ENCODE results near the gene SLC26A4. TPM values are rescaled to one million over a fixed set of nuclear protein-coding genes. Genes with fewer than 3 reads are reported as not detected.

The SLC26A4 gene
- total RNA-seq, 4 donors from 2014 or later: 0.39 to 0.66 (median 0.51) TPM

DNA sequence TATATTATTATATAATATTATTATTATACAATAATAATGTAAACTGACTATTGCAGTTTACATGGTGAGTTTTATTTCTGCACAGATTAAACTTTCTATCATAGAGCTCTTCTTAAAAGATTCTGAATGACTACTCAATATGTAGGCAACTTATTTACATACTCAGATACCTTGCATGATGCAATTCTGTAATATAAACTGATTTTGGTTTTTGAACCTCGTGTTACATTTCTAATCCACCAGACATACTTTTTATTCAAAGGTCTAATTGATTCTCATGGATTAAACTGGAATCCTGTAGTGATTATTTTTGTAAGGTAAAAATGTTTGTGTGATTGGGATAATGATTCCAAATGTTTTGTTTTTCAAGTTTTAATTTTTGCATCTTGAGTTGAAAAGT is 19.9 kb downstream of the SLC26A4 start:
- DNase-seq (ENCODE audit: low spot score in 2 of 2): no peak
- H3K36me3 ChIP-seq: no peaks in the 10 kb centered on the region
- H3K4me3 ChIP-seq: no peak overlapping the region
- no peaks in the 10 kb centered on the region for H3K9me3 ChIP-seq
- no peaks in the 10 kb centered on the region for H3K4me1 ChIP-seq
- H3K27me3 ChIP-seq: no peaks in the 10 kb centered on the region
- no peak overlapping the region for H3K27ac ChIP-seq
- TF ChIP-seq, protein P1, sequence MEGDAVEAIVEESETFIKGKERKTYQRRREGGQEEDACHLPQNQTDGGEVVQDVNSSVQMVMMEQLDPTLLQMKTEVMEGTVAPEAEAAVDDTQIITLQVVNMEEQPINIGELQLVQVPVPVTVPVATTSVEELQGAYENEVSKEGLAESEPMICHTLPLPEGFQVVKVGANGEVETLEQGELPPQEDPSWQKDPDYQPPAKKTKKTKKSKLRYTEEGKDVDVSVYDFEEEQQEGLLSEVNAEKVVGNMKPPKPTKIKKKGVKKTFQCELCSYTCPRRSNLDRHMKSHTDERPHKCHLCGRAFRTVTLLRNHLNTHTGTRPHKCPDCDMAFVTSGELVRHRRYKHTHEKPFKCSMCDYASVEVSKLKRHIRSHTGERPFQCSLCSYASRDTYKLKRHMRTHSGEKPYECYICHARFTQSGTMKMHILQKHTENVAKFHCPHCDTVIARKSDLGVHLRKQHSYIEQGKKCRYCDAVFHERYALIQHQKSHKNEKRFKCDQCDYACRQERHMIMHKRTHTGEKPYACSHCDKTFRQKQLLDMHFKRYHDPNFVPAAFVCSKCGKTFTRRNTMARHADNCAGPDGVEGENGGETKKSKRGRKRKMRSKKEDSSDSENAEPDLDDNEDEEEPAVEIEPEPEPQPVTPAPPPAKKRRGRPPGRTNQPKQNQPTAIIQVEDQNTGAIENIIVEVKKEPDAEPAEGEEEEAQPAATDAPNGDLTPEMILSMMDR (IDR thresholded peaks at IDR 0.05): no peak
- no peak for TF ChIP-seq EP300 (IDR thresholded peaks at IDR 0.05)
- no peak for TF ChIP-seq POLR2A (IDR thresholded peaks at IDR 0.05)
- 84 to 87% methylated on average over 1 of the region's 1 CpG for whole genome bisulfite sequencing, 2 donors

DNA sequence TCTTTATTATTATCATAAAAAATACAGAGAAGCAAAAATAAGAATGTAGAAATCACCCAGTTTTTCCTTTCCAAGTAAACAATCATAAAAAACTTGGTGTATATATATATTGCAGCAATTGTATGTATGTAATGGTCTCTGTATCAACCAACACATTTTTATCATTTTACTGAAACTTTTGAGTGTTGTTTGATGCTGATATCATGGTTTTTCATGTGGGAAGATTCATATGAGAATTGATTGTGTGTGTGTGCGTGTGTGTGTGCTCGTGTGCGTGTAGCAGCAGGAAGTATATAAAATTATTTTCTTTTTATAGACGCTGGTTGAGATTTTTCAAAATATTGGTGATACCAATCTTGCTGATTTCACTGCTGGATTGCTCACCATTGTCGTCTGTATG is 22.3 kb downstream of the SLC26A4 start:
- no peak overlapping the region for H3K4me3 ChIP-seq
- no peak for TF ChIP-seq POLR2A (IDR thresholded peaks at IDR 0.05)
- no peak for TF ChIP-seq EP300 (IDR thresholded peaks at IDR 0.05)
- TF ChIP-seq, protein P1 (IDR thresholded peaks at IDR 0.05): no peak
- no peaks in the 10 kb centered on the region for H3K4me1 ChIP-seq
- no peaks in the 10 kb centered on the region for H3K9me3 ChIP-seq
- no peak overlapping the region for H3K27ac ChIP-seq
- no peaks in the 10 kb centered on the region for H3K27me3 ChIP-seq
- WGBS, 2 donors: 85 to 91% methylated on average over 5 of the region's 5 CpGs
- no peaks in the 10 kb centered on the region for H3K36me3 ChIP-seq
- no peak for DNase-seq (ENCODE audit: low spot score in 2 of 2)

DNA sequence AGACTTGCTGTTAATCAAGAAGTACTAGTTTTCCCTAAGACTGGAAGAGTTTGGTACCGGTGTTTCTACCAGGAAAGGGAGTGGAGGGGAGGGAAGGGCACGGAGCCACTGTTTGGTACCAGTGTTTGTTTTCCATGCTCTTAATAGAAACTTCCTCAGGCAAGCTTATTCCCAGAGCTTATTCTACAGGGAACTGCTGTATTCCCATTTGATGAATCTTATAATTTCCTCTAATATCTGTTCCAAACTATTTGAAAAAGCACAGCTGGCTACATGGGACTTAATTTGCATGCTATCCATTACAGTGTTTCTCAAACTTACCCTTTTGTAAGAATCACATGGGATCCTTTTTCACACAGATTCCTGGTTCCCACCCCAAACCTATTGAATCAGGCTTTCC is 23.7 kb downstream of the SLC26A4 start:
- 65 to 86% methylated on average over 2 of the region's 2 CpGs for WGBS, 2 donors
- no peaks in the 10 kb centered on the region for H3K4me1 ChIP-seq
- no peaks in the 10 kb centered on the region for H3K27me3 ChIP-seq
- H3K4me3 ChIP-seq: no peak overlapping the region
- H3K9me3 ChIP-seq: no peaks in the 10 kb centered on the region
- no peak for DNase-seq (ENCODE audit: low spot score in 2 of 2)
- H3K27ac ChIP-seq: no peak overlapping the region
- TF ChIP-seq, protein P1 (IDR thresholded peaks at IDR 0.05): no peak
- TF ChIP-seq EP300 (IDR thresholded peaks at IDR 0.05): no peak
- TF ChIP-seq POLR2A (IDR thresholded peaks at IDR 0.05): no peak
- no peaks in the 10 kb centered on the region for H3K36me3 ChIP-seq

DNA sequence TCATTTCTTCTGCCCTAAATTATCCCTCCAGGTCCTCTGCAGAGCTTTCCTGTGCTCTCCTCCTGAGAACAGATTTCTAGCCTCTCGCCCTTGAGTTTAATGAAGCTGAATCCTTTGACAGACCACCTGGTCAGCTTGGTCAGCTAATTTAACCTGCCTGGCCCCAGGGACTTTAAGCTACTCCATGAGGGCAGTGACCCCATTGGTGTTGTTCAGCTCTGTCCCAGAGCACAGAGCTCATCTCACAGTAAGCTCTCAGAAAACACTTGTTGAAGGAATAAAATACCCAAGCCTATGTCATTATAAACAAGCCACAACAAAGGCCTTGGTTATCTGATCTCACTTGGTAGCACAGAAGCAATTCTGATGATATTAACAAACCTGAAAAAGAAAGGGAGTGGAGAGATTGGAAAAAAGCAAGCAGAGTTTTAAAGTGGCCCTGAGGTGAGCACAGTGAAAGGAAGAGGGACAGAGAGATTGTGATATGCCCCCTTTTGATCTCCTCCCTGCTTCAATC is 24.4 kb downstream of the SLC26A4 start:
- no peaks in the 10 kb centered on the region for H3K9me3 ChIP-seq
- no peak overlapping the region for H3K4me3 ChIP-seq
- no peaks in the 10 kb centered on the region for H3K27me3 ChIP-seq
- H3K36me3 ChIP-seq: no peaks in the 10 kb centered on the region
- no peak overlapping the region for H3K27ac ChIP-seq
- no peak for DNase-seq (ENCODE audit: low spot score in 2 of 2)
- peaks cover 0 to 1% (median 0%) of the 10 kb centered on the region in 4 donors for H3K4me1 ChIP-seq
- WGBS, 2 donors: 67 to 75% methylated on average over 1 of the region's 1 CpG
- TF ChIP-seq EP300 (IDR thresholded peaks at IDR 0.05) (no peak), POLR2A (IDR thresholded peaks at IDR 0.05) (no peak)
- TF ChIP-seq, protein P1 (IDR thresholded peaks at IDR 0.05): no peak

DNA sequence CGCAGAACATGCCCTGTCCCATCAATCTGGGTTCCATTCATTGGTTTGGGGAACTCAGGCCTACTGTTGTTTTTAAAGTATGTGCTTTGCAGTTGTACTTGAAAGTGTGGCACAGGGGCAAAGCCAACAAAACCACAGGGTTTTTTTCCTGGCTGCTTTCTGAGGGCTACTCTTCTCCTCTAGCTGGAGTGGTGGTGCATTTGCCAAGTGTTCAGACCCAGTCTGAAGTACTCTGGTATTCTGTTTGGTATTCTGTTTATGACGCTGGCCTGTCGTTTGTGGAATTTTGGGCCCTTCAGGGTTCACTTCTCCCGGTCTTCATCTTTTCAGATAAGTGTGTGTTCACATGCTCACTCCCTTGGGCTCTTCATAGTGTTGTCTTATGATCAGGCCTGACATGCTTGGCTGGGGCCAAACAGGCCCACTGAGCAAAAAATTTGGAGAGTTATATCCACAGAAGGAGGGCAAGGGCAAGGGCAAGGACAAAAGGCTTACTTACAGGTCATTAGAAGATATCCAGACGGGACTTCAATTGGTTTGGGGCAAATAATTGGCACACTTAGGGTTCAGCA is 26.3 kb downstream of the SLC26A4 start:
- TF ChIP-seq, protein P1 (IDR thresholded peaks at IDR 0.05): no peak
- no peak for TF ChIP-seq POLR2A (IDR thresholded peaks at IDR 0.05)
- TF ChIP-seq EP300 (IDR thresholded peaks at IDR 0.05): no peak
- no peak overlapping the region for H3K27ac ChIP-seq
- WGBS, 2 donors: 84 to 87% methylated on average over 5 of the region's 5 CpGs
- no peaks in the 10 kb centered on the region for H3K9me3 ChIP-seq
- H3K4me1 ChIP-seq: peaks cover 0 to 15% (median 0%) of the 10 kb centered on the region in 4 donors
- no peak for DNase-seq (ENCODE audit: low spot score in 2 of 2)
- no peaks in the 10 kb centered on the region for H3K27me3 ChIP-seq
- no peak overlapping the region for H3K4me3 ChIP-seq
- H3K36me3 ChIP-seq: no peaks in the 10 kb centered on the region

Measured in tibial nerve (tissue), 4 donors.